HEK293 (cell line): ENCODE measurements around the gene ARID3A.

Experiments
- CTCF ChIP-seq: fragments of 450-650 bp; formaldehyde crosslinking; IDR thresholded peaks from 2 replicates; pipeline ENCODE4 v1.5.1; 2016; ENCODE audit warnings: missing biosample characterization, missing genetic modification characterization
- ZBTB11 ChIP-seq: fragments of 450-650 bp; formaldehyde crosslinking; conservative IDR thresholded peaks from 2 replicates; pipeline ENCODE4 v1.5.1; 2016; ENCODE audit warnings: low read depth, missing biosample characterization, missing genetic modification characterization
- ZBTB49 ChIP-seq: fragments of 450-650 bp; formaldehyde crosslinking; IDR thresholded peaks from 2 replicates; pipeline ENCODE4 v1.5.1; 2016; ENCODE audit warnings: missing biosample characterization, missing genetic modification characterization, low read depth
- ZBTB8A ChIP-seq: fragments of 450-650 bp; formaldehyde crosslinking; IDR thresholded peaks from 2 replicates; pipeline ENCODE4 v1.5.1; 2016; ENCODE audit warnings: missing biosample characterization, missing genetic modification characterization
- ZIC2 ChIP-seq: fragments of 450-650 bp; formaldehyde crosslinking; IDR thresholded peaks from 2 replicates; pipeline ENCODE4 v1.5.1; 2016; ENCODE audit warnings: missing biosample characterization, missing genetic modification characterization
- ZNF10 ChIP-seq: fragments of 450-650 bp; formaldehyde crosslinking; IDR thresholded peaks from 2 replicates; pipeline ENCODE4 v1.5.1; 2017; ENCODE audit warnings: missing biosample characterization, missing genetic modification characterization
- ZNF2 ChIP-seq: fragments of 450-650 bp; formaldehyde crosslinking; IDR thresholded peaks from 2 replicates; pipeline ENCODE4 v1.5.1; 2016; ENCODE audit warnings: missing biosample characterization, missing genetic modification characterization
- ZNF292 ChIP-seq: fragments of 450-650 bp; formaldehyde crosslinking; IDR thresholded peaks from 2 replicates; pipeline ENCODE4 v1.5.1; 2016; ENCODE audit warnings: low read depth, missing biosample characterization, missing genetic modification characterization, borderline replicate concordance
- ZNF473 ChIP-seq: fragments of 450-650 bp; formaldehyde crosslinking; IDR thresholded peaks from 2 replicates; pipeline ENCODE4 v1.5.1; 2017; ENCODE audit warnings: missing biosample characterization, missing genetic modification characterization
- ZNF571 ChIP-seq: fragments of 450-650 bp; formaldehyde crosslinking; IDR thresholded peaks from 2 replicates; pipeline ENCODE4 v1.5.0; 2017; ENCODE audit warnings: missing biosample characterization, missing genetic modification characterization
- ZNF639 ChIP-seq: fragments of 450-650 bp; formaldehyde crosslinking; IDR thresholded peaks from 2 replicates; pipeline ENCODE4 v1.5.1; 2016; ENCODE audit warnings: missing biosample characterization, missing genetic modification characterization
- ZNF792 ChIP-seq: fragments of 450-650 bp; formaldehyde crosslinking; IDR thresholded peaks from 2 replicates; pipeline ENCODE4 v1.5.1; 2016; ENCODE audit warnings: missing biosample characterization, missing genetic modification characterization
- ZSCAN5A ChIP-seq: fragments of 450-650 bp; formaldehyde crosslinking; IDR thresholded peaks from 2 replicates; pipeline ENCODE4 v1.5.1; 2016; ENCODE audit warnings: missing biosample characterization, missing genetic modification characterization

- TF ChIP-seq ZBTB49 (no peak), CTCF (tag by site-specific recombination) (no peak), ZNF639 (no peak), ZBTB11 (tag by site-specific recombination) (no peak), ZNF473 (no peak), ZNF2 (tag by site-specific recombination) (no peak), ZSCAN5A (tag by site-specific recombination) (no peak), ZNF10 (no peak), ZNF292 (tag by site-specific recombination) (no peak), ZIC2 (tag by site-specific recombination) (no peak), ZBTB8A (tag by site-specific recombination) (no peak), ZNF792 (tag by site-specific recombination) (no peak), ZNF571 (no peak)
Measured at GRCh38 chr19:1015782-1016646, 90.2 kb downstream of the ARID3A start.
